ENCODE data around the gene FRMD6. TPM values are rescaled to one million over a fixed set of nuclear protein-coding genes. Genes with fewer than 3 reads are reported as not detected.

Gene FRMD6
- total RNA-seq, 6 experiments from 2014 or later = 379 to 565 (median 420) TPM

DNA sequence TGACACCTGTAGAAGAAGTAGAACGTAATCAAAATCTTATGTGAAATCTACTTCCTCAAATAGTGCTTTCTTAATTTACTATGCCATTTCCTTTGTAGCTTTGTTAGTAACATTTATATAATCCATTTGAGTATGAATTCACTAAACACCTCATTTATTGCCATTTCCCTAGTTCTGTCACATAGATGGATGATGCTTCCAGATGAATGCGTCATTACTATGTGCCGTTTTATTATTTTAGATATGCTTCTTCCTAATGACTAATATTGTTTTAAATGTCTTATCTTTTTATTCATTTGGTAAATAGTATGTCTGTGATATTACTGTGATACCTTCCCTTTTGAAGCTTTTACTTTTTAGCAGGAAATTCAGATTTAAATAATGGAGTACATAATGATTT lies 14.4 kb downstream of the FRMD6 start:
- Mint-ChIP-seq H3K27ac (peak overlapping the region; percentile 72), H3K4me3 (peak overlapping the region; percentile 54), H3K9me3 (no peaks in the 10 kb centered on the region; the same call in 1 of the 2 replicates), H3K27me3 (ENCODE audit: insufficient read depth) (peaks cover 3% of the 10 kb centered on the region), H3K36me3 (ENCODE audit: low read depth) (peaks cover 66% of the 10 kb centered on the region), H3K4me1 (ENCODE audit: low read depth) (peaks cover 94% of the 10 kb centered on the region)
- DNase-seq = no peak
- no peak for TF ChIP-seq CTCF (IDR thresholded peaks at IDR 0.05)

DNA sequence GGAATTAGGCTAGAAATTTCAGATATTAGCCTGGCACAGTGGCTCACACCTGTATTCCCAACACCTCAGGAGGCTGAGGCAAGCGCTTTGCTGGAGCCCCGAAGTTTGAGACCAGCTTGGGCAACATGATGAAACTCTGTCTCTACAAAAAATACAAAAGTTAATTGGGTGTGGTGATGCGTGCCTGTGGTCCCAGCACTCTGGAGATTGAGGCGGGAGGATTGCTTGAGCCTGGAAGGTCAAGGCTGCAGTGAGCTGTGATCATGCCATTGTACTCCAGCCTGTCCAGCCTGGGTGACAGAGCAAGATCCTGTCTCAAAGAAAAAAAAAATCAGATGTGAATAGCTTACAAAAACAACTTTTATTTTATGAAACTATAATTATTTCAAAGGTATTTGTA lies 15.1 kb downstream of the FRMD6 start:
- H3K36me3 Mint-ChIP-seq (ENCODE audit: low read depth) = peaks cover 66% of the 10 kb centered on the region
- no peak for DNase-seq

GRCh38 chr14:51668870-51669269 lies 17.2 kb downstream of the FRMD6 start:
- Mint-ChIP-seq H3K27me3 (ENCODE audit: insufficient read depth) (peaks cover 2% of the 10 kb centered on the region; the same call in 1 of the 2 replicates), H3K36me3 (ENCODE audit: low read depth) (peaks cover 60% of the 10 kb centered on the region), H3K4me1 (ENCODE audit: low read depth) (peaks cover 91% of the 10 kb centered on the region), H3K27ac (peak overlapping the region; percentile 54), H3K4me3 (peak overlapping the region; percentile 48), H3K9me3 (no peaks in the 10 kb centered on the region)
- no peak for TF ChIP-seq CTCF (IDR thresholded peaks at IDR 0.05)
- DNase-seq = no peak

More for the DNA sequence above, 15.1 kb downstream of the FRMD6 start:
- Mint-ChIP-seq H3K27me3 (ENCODE audit: insufficient read depth) (peaks cover 3% of the 10 kb centered on the region), H3K4me1 (ENCODE audit: low read depth) (peaks cover 94% of the 10 kb centered on the region), H3K9me3 (no peaks in the 10 kb centered on the region; the same call in 1 of the 2 replicates), H3K4me3 (peak overlapping the region; percentile 54), H3K27ac (peak overlapping the region; percentile 72)
- TF ChIP-seq CTCF (IDR thresholded peaks at IDR 0.05) = no peak

- Mint-ChIP-seq H3K4me3 (peak overlapping the region; percentile 68), H3K36me3 (ENCODE audit: low read depth) (peaks cover 55% of the 10 kb centered on the region), H3K27me3 (ENCODE audit: insufficient read depth) (peaks cover 3% of the 10 kb centered on the region), H3K4me1 (ENCODE audit: low read depth) (peaks cover 89% of the 10 kb centered on the region), H3K9me3 (no peaks in the 10 kb centered on the region), H3K27ac (peak overlapping the region; percentile 89)
- DNase-seq = peak; percentile 61
- TF ChIP-seq CTCF (IDR thresholded peaks at IDR 0.05) = no peak
Observed at GRCh38 chr14:51674294-51675002, 22.7 kb downstream of the FRMD6 start.

GRCh38 chr14:51676549-51676948 lies 24.8 kb downstream of the FRMD6 start:
- TF ChIP-seq CTCF (IDR thresholded peaks at IDR 0.05) = no peak
- H3K4me1 Mint-ChIP-seq (ENCODE audit: low read depth) = peaks cover 96% of the 10 kb centered on the region
- peak overlapping the region; percentile 70 for H3K27ac Mint-ChIP-seq
- H3K27me3 Mint-ChIP-seq (ENCODE audit: insufficient read depth) = peaks cover 3% of the 10 kb centered on the region
- no peaks in the 10 kb centered on the region for H3K9me3 Mint-ChIP-seq
- no peak for DNase-seq
- H3K4me3 Mint-ChIP-seq = peak overlapping the region; percentile 63
- H3K36me3 Mint-ChIP-seq (ENCODE audit: low read depth) = peaks cover 54% of the 10 kb centered on the region
